HEK293 (cell line): ENCODE results near the gene NDC1.

Experiments used
- ZFP37 ChIP-seq: fragments of 450-650 bp; formaldehyde crosslinking; IDR thresholded peaks from 2 replicates; pipeline ENCODE4 v1.5.1; 2016; ENCODE audit warnings: missing biosample characterization, missing genetic modification characterization
- ZFP41 ChIP-seq: fragments of 450-650 bp; formaldehyde crosslinking; IDR thresholded peaks from 2 replicates; pipeline ENCODE4 v1.5.1; 2016; ENCODE audit warnings: missing biosample characterization, missing genetic modification characterization, borderline replicate concordance
- TF ChIP-seq, protein P1 (sequence below): fragments of 450-650 bp; formaldehyde crosslinking; IDR thresholded peaks from 2 replicates; pipeline ENCODE4 v1.5.1; 2016; ENCODE audit warnings: missing biosample characterization, missing genetic modification characterization

DNA sequence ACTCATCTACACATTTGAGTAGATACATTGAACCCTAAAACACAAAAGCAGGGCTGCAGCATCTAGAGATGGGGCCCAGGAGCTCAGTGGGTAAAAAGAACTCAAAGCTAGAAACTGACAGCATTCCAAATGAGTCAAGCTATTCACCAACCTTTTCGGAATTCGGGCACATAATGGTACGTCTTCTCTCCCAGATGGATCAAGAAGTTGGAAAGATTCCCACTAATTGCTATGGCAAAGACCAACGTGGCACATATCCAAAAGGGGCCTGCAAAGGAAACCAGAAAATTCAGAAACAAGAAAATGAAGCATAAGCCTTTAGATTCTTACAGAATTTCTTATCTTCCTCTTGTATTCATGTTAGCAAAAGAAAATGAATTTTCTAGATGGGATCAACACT lies 33.1 kb upstream of the NDC1 start:
- TF ChIP-seq, protein P1, sequence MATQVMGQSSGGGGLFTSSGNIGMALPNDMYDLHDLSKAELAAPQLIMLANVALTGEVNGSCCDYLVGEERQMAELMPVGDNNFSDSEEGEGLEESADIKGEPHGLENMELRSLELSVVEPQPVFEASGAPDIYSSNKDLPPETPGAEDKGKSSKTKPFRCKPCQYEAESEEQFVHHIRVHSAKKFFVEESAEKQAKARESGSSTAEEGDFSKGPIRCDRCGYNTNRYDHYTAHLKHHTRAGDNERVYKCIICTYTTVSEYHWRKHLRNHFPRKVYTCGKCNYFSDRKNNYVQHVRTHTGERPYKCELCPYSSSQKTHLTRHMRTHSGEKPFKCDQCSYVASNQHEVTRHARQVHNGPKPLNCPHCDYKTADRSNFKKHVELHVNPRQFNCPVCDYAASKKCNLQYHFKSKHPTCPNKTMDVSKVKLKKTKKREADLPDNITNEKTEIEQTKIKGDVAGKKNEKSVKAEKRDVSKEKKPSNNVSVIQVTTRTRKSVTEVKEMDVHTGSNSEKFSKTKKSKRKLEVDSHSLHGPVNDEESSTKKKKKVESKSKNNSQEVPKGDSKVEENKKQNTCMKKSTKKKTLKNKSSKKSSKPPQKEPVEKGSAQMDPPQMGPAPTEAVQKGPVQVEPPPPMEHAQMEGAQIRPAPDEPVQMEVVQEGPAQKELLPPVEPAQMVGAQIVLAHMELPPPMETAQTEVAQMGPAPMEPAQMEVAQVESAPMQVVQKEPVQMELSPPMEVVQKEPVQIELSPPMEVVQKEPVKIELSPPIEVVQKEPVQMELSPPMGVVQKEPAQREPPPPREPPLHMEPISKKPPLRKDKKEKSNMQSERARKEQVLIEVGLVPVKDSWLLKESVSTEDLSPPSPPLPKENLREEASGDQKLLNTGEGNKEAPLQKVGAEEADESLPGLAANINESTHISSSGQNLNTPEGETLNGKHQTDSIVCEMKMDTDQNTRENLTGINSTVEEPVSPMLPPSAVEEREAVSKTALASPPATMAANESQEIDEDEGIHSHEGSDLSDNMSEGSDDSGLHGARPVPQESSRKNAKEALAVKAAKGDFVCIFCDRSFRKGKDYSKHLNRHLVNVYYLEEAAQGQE (tag by site-specific recombination) = no peak
- TF ChIP-seq ZFP37 (no peak), ZFP41 (tag by site-specific recombination) (no peak)
